D721Med (cell line): ENCODE data around the gene OR52D1.

Experiments
- DNase-seq: peaks from one replicate; pipeline ENCODE4 v3.0.0; 2011; ENCODE audit warnings: low spot score; ENCODE audit not compliant: insufficient read length
- FAIRE-seq: peaks from 2 replicates; lab custom pipeline; 2011; peaks lifted over from hg19 to GRCh38; lab: Jason Lieb, UNC
- CTCF ChIP-seq: IDR thresholded peaks from 2 replicates; pipeline ENCODE4 v1.5.1; 2012; ENCODE audit warnings: mild to moderate bottlenecking, control low read depth; ENCODE audit not compliant: insufficient read depth; ENCODE audit errors: missing control alignments

The OR52D1 gene

GRCh38 chr11:5499671-5500070 is 11.2 kb downstream of the OR52D1 start:
- TF ChIP-seq CTCF, result no peak
- FAIRE-seq (no peak), DNase-seq (no peak)

- FAIRE-seq (no peak), DNase-seq (no peak)
- TF ChIP-seq CTCF, result no peak
Observed at GRCh38 chr11:5500393-5500801, 11.9 kb downstream of the OR52D1 start.

GRCh38 chr11:5504403-5504921 is 16.0 kb downstream of the OR52D1 start:
- DNase-seq (no peak), FAIRE-seq (no peak)
- TF ChIP-seq CTCF, result no peak

GRCh38 chr11:5505363-5506048 is 17.0 kb downstream of the OR52D1 start:
- FAIRE-seq (no peak), DNase-seq (no peak)
- TF ChIP-seq CTCF, result no peak

- FAIRE-seq (no peak), DNase-seq (no peak)
- no peak for TF ChIP-seq CTCF
Observed at GRCh38 chr11:5507177-5507932, 18.9 kb downstream of the OR52D1 start.

- no peak for FAIRE-seq
- TF ChIP-seq CTCF, result no peak
Observed at GRCh38 chr11:5507933-5508305, 19.4 kb downstream of the OR52D1 start.

GRCh38 chr11:5508605-5509004 is 20.1 kb downstream of the OR52D1 start:
- FAIRE-seq (no peak), DNase-seq (no peak)
- no peak for TF ChIP-seq CTCF

More at GRCh38 chr11:5507933-5508305, 19.4 kb downstream of the OR52D1 start:
- no peak for DNase-seq
